ENCODE results near the gene BIRC3.

BIRC3 gene

DNA sequence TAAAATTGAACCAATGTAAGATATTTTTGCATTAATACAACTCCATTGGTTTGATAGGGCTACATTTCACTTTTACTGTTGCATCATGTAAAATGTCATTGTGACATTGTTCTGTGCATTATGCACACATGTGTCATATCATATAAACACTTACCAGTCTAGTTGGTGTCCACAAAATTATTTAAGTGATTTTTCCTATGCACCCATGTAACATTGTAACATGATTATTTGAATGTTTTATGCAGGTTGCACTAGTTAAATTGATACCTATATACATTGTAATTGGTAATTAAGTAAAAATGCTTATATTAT, 9.6 kb upstream of the BIRC3 start:
- no peaks in the 10 kb centered on the region for H3K79me1 ChIP-seq (ENCODE audit: low read length)
- H2BK5ac ChIP-seq (ENCODE audit: low read depth, low read length, poor library complexity) = no peak overlapping the region
- H3K14ac ChIP-seq (ENCODE audit: low read length) = no peak overlapping the region
- no peak overlapping the region for H4K8ac ChIP-seq (ENCODE audit: low read depth, low read length)
- H3K27me3 ChIP-seq (ENCODE audit: insufficient read depth, low read length) = no peaks in the 10 kb centered on the region
- H3K9ac ChIP-seq (ENCODE audit: low read length) = no peak overlapping the region
- H3K4me1 ChIP-seq (ENCODE audit: control insufficient read depth in 1 of 2, insufficient read depth in 2 of 2, low read length in 2 of 2) = no peaks in the 10 kb centered on the region
- no peak overlapping the region for H3K4me3 ChIP-seq (ENCODE audit: low read depth, low read length)
- no peak overlapping the region for H4K91ac ChIP-seq (ENCODE audit: low read depth, low read length)
- H3K23ac ChIP-seq (ENCODE audit: low read length) = no peak overlapping the region
- no peaks in the 10 kb centered on the region for H3K36me3 ChIP-seq (ENCODE audit: control insufficient read depth in 1 of 2, insufficient read depth in 2 of 2, low read length in 2 of 2)
- H3K4ac ChIP-seq (ENCODE audit: low read depth, low read length) = no peak overlapping the region
- no peak overlapping the region for H3K4me2 ChIP-seq (ENCODE audit: low read length)
- DNase-seq = no peak
- H3K79me2 ChIP-seq (ENCODE audit: control insufficient read depth, insufficient read depth, low read length, poor library complexity) = no peaks in the 10 kb centered on the region
- no peak overlapping the region for H2AK5ac ChIP-seq (ENCODE audit: low read length)
- no peak overlapping the region for H2BK12ac ChIP-seq (ENCODE audit: low read length)
- H3K9me3 ChIP-seq (ENCODE audit: insufficient read depth, low read depth, low read length) = peaks cover 2% of the 10 kb centered on the region
- H4K12ac ChIP-seq (ENCODE audit: low read depth, low read length) = no peak overlapping the region
- no peak overlapping the region for H2AFZ ChIP-seq (ENCODE audit: insufficient read depth, low read length, poor library complexity)
- H3K27ac ChIP-seq (ENCODE audit: low read depth, low read length) = no peak overlapping the region
- H2BK120ac ChIP-seq (ENCODE audit: insufficient read depth, low read length, poor library complexity) = no peak overlapping the region
- H3K18ac ChIP-seq (ENCODE audit: low read length) = no peak overlapping the region

DNA sequence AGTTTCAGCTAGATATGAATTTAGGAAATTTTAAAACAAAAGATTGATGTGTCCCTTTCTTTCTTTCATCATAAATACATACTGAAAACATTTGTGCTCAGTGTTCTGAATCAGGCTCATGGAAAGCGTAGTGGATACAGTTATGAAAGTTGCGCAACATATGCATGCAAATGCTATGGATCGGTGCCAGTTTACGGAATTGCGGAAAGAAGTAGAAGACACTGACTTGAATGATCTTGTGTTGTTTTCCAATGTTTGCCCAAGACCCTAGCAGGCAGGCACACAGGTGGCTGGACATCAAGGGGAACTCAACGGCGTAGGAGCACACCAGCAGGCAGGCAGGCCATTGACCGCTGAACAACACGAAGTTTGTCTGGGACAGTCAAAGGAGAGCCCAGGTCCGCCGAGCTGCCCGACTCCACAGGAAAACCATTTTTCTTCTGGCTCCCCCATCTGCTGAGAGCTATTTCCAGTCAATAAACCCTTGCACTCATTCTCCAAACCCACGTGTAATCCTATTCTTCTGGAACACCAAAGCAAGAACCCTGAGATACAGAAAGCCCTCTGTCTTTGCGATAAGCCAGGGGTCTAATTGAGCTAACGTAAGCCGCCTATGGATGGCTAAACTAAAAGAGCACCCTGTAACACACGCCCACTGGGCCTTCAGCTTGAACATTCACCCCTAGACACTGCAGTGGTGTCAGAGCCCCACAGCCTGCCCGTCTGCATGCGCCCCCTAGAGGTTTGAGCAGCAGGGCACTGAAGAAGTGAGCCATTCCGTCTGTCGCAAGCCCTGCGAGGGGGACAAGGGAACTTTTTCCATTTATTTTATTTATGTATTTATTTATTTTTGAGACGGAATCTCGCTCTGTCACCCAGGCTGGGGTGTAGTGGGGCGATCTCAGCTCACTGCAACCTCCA, 7.4 kb upstream of the BIRC3 start:
- Histone ChIP-seq H4K8ac (ENCODE audit: low read depth, low read length) (no peak overlapping the region), H3K4me2 (ENCODE audit: low read length) (no peak overlapping the region), H3K27ac (ENCODE audit: low read depth, low read length) (no peak overlapping the region), H3K9me3 (ENCODE audit: insufficient read depth, low read depth, low read length) (peaks cover 2% of the 10 kb centered on the region), H3K79me2 (ENCODE audit: control insufficient read depth, insufficient read depth, low read length, poor library complexity) (no peaks in the 10 kb centered on the region), H3K14ac (ENCODE audit: low read length) (no peak overlapping the region), H3K4me3 (ENCODE audit: low read depth, low read length) (no peak overlapping the region), H2BK12ac (ENCODE audit: low read length) (no peak overlapping the region), H3K27me3 (ENCODE audit: insufficient read depth, low read length) (no peaks in the 10 kb centered on the region), H3K23ac (ENCODE audit: low read length) (no peak overlapping the region), H3K4ac (ENCODE audit: low read depth, low read length) (no peak overlapping the region), H2AFZ (ENCODE audit: insufficient read depth, low read length, poor library complexity) (no peak overlapping the region), H2BK5ac (ENCODE audit: low read depth, low read length, poor library complexity) (no peak overlapping the region), H3K9ac (ENCODE audit: low read length) (no peak overlapping the region), H3K79me1 (ENCODE audit: low read length) (no peaks in the 10 kb centered on the region), H4K91ac (ENCODE audit: low read depth, low read length) (no peak overlapping the region), H3K4me1 (ENCODE audit: control insufficient read depth in 1 of 2, insufficient read depth in 2 of 2, low read length in 2 of 2) (no peaks in the 10 kb centered on the region), H2BK120ac (ENCODE audit: insufficient read depth, low read length, poor library complexity) (no peak overlapping the region), H2AK5ac (ENCODE audit: low read length) (no peak overlapping the region), H3K36me3 (ENCODE audit: control insufficient read depth in 1 of 2, insufficient read depth in 2 of 2, low read length in 2 of 2) (no peaks in the 10 kb centered on the region), H3K18ac (ENCODE audit: low read length) (no peak overlapping the region), H4K12ac (ENCODE audit: low read depth, low read length) (no peak overlapping the region)
- no CpG with 5 or more reads among the region's 25 CpGs for WGBS (ENCODE audit: extremely low coverage, insufficient coverage, insufficient read length)
- DNase-seq = no peak

DNA sequence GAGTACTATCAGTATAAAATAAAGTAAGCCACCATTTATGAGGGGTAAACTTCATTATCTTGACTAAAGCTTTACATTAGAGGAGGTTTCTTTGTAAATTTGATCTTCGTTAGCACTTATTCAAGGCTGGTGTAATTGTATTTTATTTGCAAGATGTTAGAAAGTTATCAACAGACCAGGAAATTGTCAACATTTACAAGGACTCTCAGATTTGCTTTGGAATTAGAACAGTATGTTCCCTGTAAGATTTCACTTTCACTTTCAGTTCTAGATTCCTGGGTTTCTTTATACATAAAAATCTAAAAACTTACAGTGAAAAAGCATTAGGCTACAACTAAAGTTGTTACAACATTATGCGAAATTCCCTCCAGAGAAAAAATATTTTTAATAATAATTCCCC, 4.6 kb upstream of the BIRC3 start:
- no CpG with 5 or more reads among the region's 2 CpGs for WGBS (ENCODE audit: extremely low coverage, insufficient coverage, insufficient read length)
- DNase-seq = peak in 1 of 2 donors; percentile 47
- no peak overlapping the region for H3K18ac ChIP-seq (ENCODE audit: low read length)
- H3K27ac ChIP-seq (ENCODE audit: low read depth, low read length) = no peak overlapping the region
- H3K4me2 ChIP-seq (ENCODE audit: low read length) = no peak overlapping the region
- H3K4me3 ChIP-seq (ENCODE audit: low read depth, low read length) = no peak overlapping the region
- no peak overlapping the region for H3K14ac ChIP-seq (ENCODE audit: low read length)
- H3K79me2 ChIP-seq (ENCODE audit: control insufficient read depth, insufficient read depth, low read length, poor library complexity) = no peaks in the 10 kb centered on the region
- H4K12ac ChIP-seq (ENCODE audit: low read depth, low read length) = no peak overlapping the region
- no peak overlapping the region for H3K23ac ChIP-seq (ENCODE audit: low read length)
- H3K27me3 ChIP-seq (ENCODE audit: insufficient read depth, low read length) = no peaks in the 10 kb centered on the region
- no peaks in the 10 kb centered on the region for H3K36me3 ChIP-seq (ENCODE audit: control insufficient read depth in 1 of 2, insufficient read depth in 2 of 2, low read length in 2 of 2)
- no peak overlapping the region for H2BK12ac ChIP-seq (ENCODE audit: low read length)
- no peak overlapping the region for H3K4ac ChIP-seq (ENCODE audit: low read depth, low read length)
- no peaks in the 10 kb centered on the region for H3K79me1 ChIP-seq (ENCODE audit: low read length)
- H4K8ac ChIP-seq (ENCODE audit: low read depth, low read length) = no peak overlapping the region
- no peak overlapping the region for H2BK120ac ChIP-seq (ENCODE audit: insufficient read depth, low read length, poor library complexity)
- peaks cover 2% of the 10 kb centered on the region for H3K9me3 ChIP-seq (ENCODE audit: insufficient read depth, low read depth, low read length)
- H2AFZ ChIP-seq (ENCODE audit: insufficient read depth, low read length, poor library complexity) = no peak overlapping the region
- no peak overlapping the region for H4K91ac ChIP-seq (ENCODE audit: low read depth, low read length)
- no peaks in the 10 kb centered on the region for H3K4me1 ChIP-seq (ENCODE audit: control insufficient read depth in 1 of 2, insufficient read depth in 2 of 2, low read length in 2 of 2)
- H2AK5ac ChIP-seq (ENCODE audit: low read length) = no peak overlapping the region
- no peak overlapping the region for H3K9ac ChIP-seq (ENCODE audit: low read length)
- H2BK5ac ChIP-seq (ENCODE audit: low read depth, low read length, poor library complexity) = no peak overlapping the region

DNA sequence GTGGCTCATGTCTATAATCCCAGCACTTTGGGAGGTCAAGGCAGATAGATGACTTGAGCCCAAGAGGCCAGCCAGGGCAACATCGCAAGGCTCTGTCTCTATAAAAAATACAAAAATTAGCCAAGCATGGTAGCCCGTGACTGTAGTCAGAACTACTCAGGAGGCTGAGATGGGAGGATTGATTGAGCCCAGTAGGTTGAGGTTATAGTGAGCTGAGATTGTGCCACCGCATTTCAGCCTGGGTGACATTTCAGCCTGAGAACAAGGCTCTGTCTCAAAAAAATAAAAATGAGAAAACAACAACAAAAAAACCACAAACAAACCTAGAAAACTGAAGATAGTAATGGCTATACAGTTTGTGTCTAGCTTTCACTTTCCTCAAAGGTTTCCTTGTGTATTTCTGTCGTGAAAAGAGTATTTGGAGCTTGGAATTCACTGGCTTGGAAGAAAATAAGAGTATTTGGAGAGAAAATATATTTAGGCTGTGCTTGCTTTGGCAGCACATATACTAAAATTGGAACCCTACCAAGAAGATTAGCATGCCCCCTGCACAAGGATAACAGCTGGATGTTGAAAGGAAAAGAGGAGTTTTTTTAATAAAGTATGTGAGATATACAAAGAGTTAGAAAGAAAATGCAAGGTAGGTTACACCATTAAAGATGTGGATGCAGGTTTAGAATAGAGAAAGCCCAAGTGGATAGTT, 3.9 kb upstream of the BIRC3 start:
- no peak overlapping the region for H3K4me2 ChIP-seq (ENCODE audit: low read length)
- no peak overlapping the region for H4K91ac ChIP-seq (ENCODE audit: low read depth, low read length)
- H2BK12ac ChIP-seq (ENCODE audit: low read length) = no peak overlapping the region
- H3K23ac ChIP-seq (ENCODE audit: low read length) = no peak overlapping the region
- no peak overlapping the region for H4K12ac ChIP-seq (ENCODE audit: low read depth, low read length)
- H3K4me3 ChIP-seq (ENCODE audit: low read depth, low read length) = no peak overlapping the region
- no CpG with 5 or more reads among the region's 4 CpGs for WGBS (ENCODE audit: extremely low coverage, insufficient coverage, insufficient read length)
- H3K4ac ChIP-seq (ENCODE audit: low read depth, low read length) = no peak overlapping the region
- no peaks in the 10 kb centered on the region for H3K79me1 ChIP-seq (ENCODE audit: low read length)
- H3K9ac ChIP-seq (ENCODE audit: low read length) = no peak overlapping the region
- H2AK5ac ChIP-seq (ENCODE audit: low read length) = no peak overlapping the region
- peaks cover 2% of the 10 kb centered on the region for H3K9me3 ChIP-seq (ENCODE audit: insufficient read depth, low read depth, low read length)
- no peak for DNase-seq
- no peak overlapping the region for H2BK5ac ChIP-seq (ENCODE audit: low read depth, low read length, poor library complexity)
- no peak overlapping the region for H3K14ac ChIP-seq (ENCODE audit: low read length)
- no peaks in the 10 kb centered on the region for H3K27me3 ChIP-seq (ENCODE audit: insufficient read depth, low read length)
- H3K79me2 ChIP-seq (ENCODE audit: control insufficient read depth, insufficient read depth, low read length, poor library complexity) = no peaks in the 10 kb centered on the region
- H2AFZ ChIP-seq (ENCODE audit: insufficient read depth, low read length, poor library complexity) = no peak overlapping the region
- no peak overlapping the region for H3K18ac ChIP-seq (ENCODE audit: low read length)
- H3K36me3 ChIP-seq (ENCODE audit: control insufficient read depth in 1 of 2, insufficient read depth in 2 of 2, low read length in 2 of 2) = no peaks in the 10 kb centered on the region
- H3K4me1 ChIP-seq (ENCODE audit: control insufficient read depth in 1 of 2, insufficient read depth in 2 of 2, low read length in 2 of 2) = no peaks in the 10 kb centered on the region
- no peak overlapping the region for H2BK120ac ChIP-seq (ENCODE audit: insufficient read depth, low read length, poor library complexity)
- no peak overlapping the region for H3K27ac ChIP-seq (ENCODE audit: low read depth, low read length)
- no peak overlapping the region for H4K8ac ChIP-seq (ENCODE audit: low read depth, low read length)

Data from trophoblast cell (in vitro differentiated cells and primary cell).